ENCODE data around the gene DIP2C. TPM values are rescaled to one million over a fixed set of nuclear protein-coding genes. Genes with fewer than 3 reads are reported as not detected.

DIP2C gene
- total RNA-seq, 2 experiments from 2014 or later = 0.85 to 0.95 TPM

DNA sequence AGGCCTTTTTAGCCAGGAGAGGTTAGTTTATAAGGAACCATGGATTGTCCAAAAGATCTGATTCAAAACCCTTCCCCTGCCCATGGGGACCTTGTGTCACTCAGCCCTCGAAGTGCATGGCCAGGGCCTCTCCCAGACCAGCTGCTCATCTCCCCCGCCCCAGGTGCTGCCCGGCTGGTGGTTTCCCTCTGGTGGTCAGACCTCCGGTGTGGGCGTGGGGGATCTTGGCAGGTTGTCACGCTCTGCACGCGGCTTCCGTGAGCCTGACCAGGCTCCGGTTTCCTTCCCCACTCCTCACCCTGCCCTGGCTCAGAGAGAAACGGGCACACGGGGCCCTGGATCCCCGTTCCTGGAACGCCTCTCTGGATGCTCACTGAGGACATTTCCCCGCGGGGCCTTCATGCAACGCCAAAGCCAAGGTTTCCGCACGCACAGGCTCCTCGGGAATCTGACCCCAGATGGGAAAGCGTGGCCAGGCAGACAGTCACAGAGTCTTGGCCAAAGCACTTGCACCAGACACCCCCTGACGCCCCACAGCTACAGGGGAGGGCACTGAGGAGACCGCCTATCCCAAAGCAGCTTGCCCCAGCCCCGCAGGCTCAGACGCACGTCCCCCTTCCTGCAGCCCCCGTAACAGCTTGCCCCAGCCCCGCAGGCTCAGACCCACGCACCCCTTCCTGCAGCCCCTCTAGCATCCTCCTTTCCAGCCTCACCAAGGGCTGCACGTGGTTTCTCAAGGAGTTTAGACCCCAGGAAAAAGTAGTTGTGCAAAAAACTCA, 7.8 kb upstream of the DIP2C start:
- no peak overlapping the region for H3K4me3 Mint-ChIP-seq
- no peak overlapping the region for H3K27ac Mint-ChIP-seq
- H3K9me3 Mint-ChIP-seq = no peaks in the 10 kb centered on the region
- CTCF ChIA-PET = no interaction called here
- no peak for ATAC-seq
- TF ChIP-seq, protein P1, sequence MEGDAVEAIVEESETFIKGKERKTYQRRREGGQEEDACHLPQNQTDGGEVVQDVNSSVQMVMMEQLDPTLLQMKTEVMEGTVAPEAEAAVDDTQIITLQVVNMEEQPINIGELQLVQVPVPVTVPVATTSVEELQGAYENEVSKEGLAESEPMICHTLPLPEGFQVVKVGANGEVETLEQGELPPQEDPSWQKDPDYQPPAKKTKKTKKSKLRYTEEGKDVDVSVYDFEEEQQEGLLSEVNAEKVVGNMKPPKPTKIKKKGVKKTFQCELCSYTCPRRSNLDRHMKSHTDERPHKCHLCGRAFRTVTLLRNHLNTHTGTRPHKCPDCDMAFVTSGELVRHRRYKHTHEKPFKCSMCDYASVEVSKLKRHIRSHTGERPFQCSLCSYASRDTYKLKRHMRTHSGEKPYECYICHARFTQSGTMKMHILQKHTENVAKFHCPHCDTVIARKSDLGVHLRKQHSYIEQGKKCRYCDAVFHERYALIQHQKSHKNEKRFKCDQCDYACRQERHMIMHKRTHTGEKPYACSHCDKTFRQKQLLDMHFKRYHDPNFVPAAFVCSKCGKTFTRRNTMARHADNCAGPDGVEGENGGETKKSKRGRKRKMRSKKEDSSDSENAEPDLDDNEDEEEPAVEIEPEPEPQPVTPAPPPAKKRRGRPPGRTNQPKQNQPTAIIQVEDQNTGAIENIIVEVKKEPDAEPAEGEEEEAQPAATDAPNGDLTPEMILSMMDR (IDR thresholded peaks at IDR 0.05) = no peak
- intact Hi-C loops (cut with micrococcal nuclease) = no loop called here
- H3K36me3 Mint-ChIP-seq (ENCODE audit: low read depth) = no peaks in the 10 kb centered on the region
- POLR2A ChIA-PET = no interaction called here
- DNase-seq = no peak
- H3K27me3 Mint-ChIP-seq = peaks cover 11% of the 10 kb centered on the region
- no peaks in the 10 kb centered on the region for H3K4me1 Mint-ChIP-seq (ENCODE audit: low read depth)

DNA sequence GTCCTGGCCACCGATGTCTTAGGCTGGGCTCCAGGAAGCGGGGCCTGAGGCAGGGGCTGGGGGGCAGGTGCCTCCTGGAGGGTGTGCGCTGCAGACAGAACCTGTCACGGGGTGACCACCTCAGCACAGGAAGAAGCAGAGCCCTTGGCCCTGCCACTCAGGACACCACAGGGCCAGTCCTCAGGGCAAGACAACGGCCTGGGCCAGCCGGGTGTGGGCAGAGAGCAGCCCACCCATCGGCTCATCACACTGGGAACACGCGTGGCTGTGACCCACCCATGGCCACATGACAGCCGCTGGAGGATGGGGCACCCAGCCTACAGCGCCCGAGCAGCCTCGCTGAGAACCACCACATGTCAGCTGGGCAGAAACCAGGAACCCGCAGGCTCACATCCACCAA, 5.9 kb upstream of the DIP2C start:
- ATAC-seq (no peak), DNase-seq (no peak)
- ChIA-PET CTCF (no interaction called here), POLR2A (no interaction called here)
- intact Hi-C loops (cut with micrococcal nuclease) = no loop called here
- TF ChIP-seq, protein P1 (IDR thresholded peaks at IDR 0.05) = no peak
- H3K36me3 Mint-ChIP-seq (ENCODE audit: low read depth) = no peaks in the 10 kb centered on the region
- H3K4me1 Mint-ChIP-seq (ENCODE audit: low read depth) = peaks cover 5% of the 10 kb centered on the region
- no peak overlapping the region for H3K27ac Mint-ChIP-seq
- no peak overlapping the region for H3K4me3 Mint-ChIP-seq
- peaks cover 24% of the 10 kb centered on the region for H3K27me3 Mint-ChIP-seq
- H3K9me3 Mint-ChIP-seq = no peaks in the 10 kb centered on the region

DNA sequence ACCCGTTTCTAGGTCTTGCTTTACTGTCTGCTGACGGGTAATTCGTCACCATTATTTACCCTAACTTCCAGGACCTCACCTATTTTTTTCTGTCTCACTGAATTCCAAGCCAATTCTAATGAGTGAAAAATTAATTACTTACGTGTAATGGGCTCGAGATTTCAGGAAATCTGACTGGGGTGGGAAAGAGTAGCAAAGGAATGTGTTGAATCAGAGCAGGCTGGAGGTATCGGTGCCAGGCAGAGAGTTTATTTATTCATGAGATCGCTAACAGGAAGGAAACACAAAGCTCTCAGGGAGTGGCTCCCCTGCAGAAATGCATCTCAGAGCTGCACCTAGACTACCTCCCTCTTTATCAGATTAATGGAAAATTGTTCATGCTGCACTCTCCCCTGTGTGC, 4.0 kb upstream of the DIP2C start:
- Mint-ChIP-seq H3K27me3 (peaks cover 29% of the 10 kb centered on the region), H3K36me3 (ENCODE audit: low read depth) (no peaks in the 10 kb centered on the region), H3K27ac (no peak overlapping the region), H3K9me3 (no peaks in the 10 kb centered on the region), H3K4me1 (ENCODE audit: low read depth) (peaks cover 6% of the 10 kb centered on the region), H3K4me3 (no peak overlapping the region)
- DNase-seq (no peak), ATAC-seq (no peak)
- TF ChIP-seq, protein P1 (IDR thresholded peaks at IDR 0.05) = no peak
- intact Hi-C loops (cut with micrococcal nuclease) = no loop called here
- ChIA-PET CTCF (no interaction called here), POLR2A (no interaction called here)

DNA sequence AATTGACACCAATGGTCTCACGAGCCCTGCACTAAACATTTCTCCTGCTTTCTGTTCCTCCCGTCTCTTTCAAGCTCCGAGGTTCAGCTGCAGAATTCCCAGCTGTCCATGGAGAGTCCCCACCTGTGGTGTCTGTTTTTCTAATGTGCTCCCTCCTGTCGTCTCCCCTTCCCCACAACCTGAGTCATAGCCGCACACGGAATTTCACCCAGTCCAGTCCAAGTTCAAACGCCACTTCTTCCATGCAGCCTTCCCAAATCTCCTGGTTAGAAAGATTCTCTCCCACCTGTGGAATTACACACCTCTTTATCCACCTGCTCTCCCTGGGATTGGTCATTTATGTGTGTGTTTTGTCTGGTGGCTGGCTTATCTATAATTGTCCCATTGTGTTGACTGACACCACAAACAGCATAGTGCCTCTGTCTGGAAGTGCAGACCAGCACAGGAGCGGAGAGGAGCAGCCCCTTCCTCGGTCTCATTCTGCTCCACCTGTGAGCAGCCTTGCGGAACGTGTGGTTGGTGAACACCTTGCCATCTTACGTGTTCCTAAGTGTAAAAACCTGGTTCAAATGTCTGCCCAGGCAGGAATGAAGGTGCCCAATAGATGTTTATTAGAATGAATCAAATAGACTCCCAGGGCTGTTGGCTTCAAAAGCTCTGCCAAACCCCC, 3.3 kb upstream of the DIP2C start:
- Mint-ChIP-seq H3K27me3 (peaks cover 34% of the 10 kb centered on the region), H3K9me3 (no peaks in the 10 kb centered on the region), H3K4me3 (no peak overlapping the region), H3K36me3 (ENCODE audit: low read depth) (no peaks in the 10 kb centered on the region), H3K4me1 (ENCODE audit: low read depth) (peaks cover 6% of the 10 kb centered on the region), H3K27ac (no peak overlapping the region)
- POLR2A ChIA-PET = no interaction called here
- ATAC-seq = no peak
- CTCF ChIA-PET = no interaction called here
- TF ChIP-seq, protein P1 (IDR thresholded peaks at IDR 0.05) = no peak
- intact Hi-C loops (cut with micrococcal nuclease) = no loop called here
- DNase-seq = no peak

DNA sequence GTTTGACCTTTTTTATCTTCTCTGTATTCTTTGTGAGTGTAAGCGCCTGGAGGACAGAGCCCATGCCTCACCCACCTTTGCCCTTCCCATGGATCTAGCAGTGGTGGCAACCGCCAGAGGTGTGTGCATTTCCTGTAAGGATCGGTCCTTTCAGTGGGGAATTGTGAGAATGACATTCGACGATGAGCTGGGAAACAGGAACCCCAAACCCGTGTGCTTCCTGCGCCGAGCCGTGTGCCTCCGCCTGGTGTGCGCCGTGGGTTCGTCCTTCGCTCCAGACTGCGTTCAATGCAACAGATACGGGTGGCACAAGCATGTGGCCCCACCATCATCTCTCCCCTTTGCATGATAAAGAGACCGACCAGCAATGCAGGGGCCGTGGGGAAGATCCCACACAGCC, 1.7 kb upstream of the DIP2C start:
- no peak overlapping the region for H3K27ac Mint-ChIP-seq
- TF ChIP-seq, protein P1 (IDR thresholded peaks at IDR 0.05) = no peak
- CTCF ChIA-PET = no interaction called here
- H3K4me1 Mint-ChIP-seq (ENCODE audit: low read depth) = peaks cover 6% of the 10 kb centered on the region
- peaks cover 46% of the 10 kb centered on the region for H3K27me3 Mint-ChIP-seq
- no peak overlapping the region for H3K4me3 Mint-ChIP-seq
- DNase-seq (no peak), ATAC-seq (no peak)
- intact Hi-C loops (cut with micrococcal nuclease) = no loop called here
- POLR2A ChIA-PET = no interaction called here
- H3K9me3 Mint-ChIP-seq = no peaks in the 10 kb centered on the region
- no peaks in the 10 kb centered on the region for H3K36me3 Mint-ChIP-seq (ENCODE audit: low read depth)
